HG02981 (cell line): ENCODE results near the gene KRABD2.
"Not testable (repeated sequence)": the region's sequence is repeated elsewhere in the genome, so short reads cannot be mapped to it uniquely, and the experiment has no call there.

Source experiments
- ATAC-seq: cut with Tn5 transposase; IDR thresholded peaks from one replicate; pipeline ENCODE4 v1.9.1; 2021; ENCODE audit warnings: mild to moderate bottlenecking, moderate library complexity; ENCODE audit not compliant: unreplicated experiment

Gene KRABD2

DNA sequence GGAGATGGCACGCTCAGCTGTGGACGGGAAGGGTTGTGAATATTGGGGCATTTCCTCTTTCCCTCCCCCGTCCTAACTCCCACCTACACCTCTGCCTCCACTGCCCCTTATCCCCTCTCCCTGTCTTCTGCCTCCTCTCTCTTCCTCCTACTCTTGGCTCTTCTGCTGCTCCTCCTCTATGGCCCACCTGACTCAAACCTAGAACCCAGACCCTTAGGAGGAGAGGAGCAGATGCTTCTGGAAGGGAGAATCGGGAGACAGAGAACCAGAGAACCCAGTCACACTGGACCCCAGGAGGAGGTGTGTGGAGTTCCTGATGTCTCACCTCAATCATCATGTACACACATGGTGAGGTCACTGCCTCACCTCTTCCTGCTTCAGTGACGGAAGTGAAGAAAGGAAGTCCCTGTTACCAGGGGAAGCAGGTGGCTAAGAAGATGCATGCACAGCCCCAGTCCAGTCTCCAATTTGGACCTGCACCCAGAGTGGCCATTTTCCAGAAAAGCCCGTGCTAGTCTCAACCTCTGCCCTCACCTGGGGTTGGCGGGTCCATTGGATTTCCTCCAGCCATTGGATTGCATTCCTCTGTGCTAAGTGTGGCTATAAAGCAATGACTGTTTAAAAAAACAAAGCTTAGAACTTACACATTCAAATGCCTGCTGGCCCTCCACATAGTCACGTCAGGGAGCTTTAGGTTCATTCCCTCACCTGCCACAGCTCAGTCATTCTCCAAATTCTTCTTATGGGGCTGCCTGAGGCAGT, 17.1 kb upstream of the KRABD2 start:
- ATAC-seq: no peak

GRCh38 chr17:8392674-8393469, 16.4 kb upstream of the KRABD2 start:
- ATAC-seq: no peak

DNA sequence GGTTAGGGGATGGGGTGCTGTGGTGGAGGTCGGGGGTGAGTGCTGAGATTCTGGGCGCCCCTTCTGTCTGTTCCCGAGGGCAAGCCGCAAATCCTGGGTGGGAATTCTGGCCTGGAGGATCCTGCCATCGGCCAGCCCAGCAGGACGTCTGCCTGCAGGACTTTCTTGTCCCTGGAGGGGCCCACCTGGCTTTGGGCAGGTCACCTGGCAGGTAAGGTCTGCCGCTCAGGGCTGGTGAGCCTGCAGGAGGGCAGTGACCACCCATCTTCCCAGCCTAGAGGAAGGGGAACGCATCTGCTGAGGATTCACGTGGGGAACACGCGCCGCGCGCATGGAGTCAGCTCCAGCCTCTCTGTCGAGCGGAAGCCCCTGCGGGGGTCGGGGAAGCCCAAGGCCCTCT, 15.8 kb upstream of the KRABD2 start:
- ATAC-seq: no peak

GRCh38 chr17:8391711-8392110, 15.2 kb upstream of the KRABD2 start:
- ATAC-seq: no peak

DNA sequence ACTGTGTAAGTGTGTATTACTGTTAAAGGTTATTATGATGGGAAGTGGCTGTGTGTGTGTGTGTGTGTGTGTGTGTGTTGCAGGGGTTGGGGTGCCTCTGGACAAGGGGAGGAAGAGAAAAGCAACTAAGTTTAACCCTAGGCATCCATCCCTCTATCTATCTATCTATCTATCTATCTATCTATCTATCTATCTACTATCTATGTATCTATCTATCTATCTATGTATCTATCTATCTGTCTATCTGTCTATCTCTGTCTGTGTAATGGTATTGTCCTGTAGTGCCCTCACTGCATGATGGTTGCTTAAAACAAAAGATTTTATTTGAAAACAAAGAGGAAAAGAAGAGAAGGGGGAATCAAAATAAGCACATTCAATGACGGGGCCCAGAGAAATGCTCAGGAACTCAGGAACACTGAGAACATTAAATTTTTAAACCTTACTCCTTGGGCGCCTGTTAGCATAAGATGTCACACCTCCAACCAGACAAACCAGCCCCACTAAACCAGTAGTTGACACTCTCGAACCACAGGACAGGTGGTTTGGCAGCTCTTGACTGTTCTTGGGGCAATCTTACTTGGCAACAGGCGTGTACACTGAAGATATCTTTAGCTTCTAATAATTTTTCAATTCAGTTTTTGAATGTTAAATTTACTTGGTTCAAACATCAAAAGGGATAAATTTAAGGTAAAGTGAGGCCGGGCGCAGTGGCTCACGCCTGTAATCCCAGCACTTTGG, 11.6 kb upstream of the KRABD2 start:
- ATAC-seq: no peak

GRCh38 chr17:8386841-8387240, 10.3 kb upstream of the KRABD2 start:
- ATAC-seq: no peak

- no peak for ATAC-seq
Observed at GRCh38 chr17:8384801-8385378, 8.4 kb upstream of the KRABD2 start.

- ATAC-seq: peak; percentile 79
Observed at GRCh38 chr17:8383143-8383822, 6.8 kb upstream of the KRABD2 start, which contains the start of gene RPL26. Gene RPL26 (minus strand): TSS chr17:8383193. CDS start chr17:8382310, 883 bp downstream.

GRCh38 chr17:8382880-8383142, 6.3 kb upstream of the KRABD2 start:
- no peak for ATAC-seq

GRCh38 chr17:8382052-8382879, 5.8 kb upstream of the KRABD2 start:
- no peak for ATAC-seq

DNA sequence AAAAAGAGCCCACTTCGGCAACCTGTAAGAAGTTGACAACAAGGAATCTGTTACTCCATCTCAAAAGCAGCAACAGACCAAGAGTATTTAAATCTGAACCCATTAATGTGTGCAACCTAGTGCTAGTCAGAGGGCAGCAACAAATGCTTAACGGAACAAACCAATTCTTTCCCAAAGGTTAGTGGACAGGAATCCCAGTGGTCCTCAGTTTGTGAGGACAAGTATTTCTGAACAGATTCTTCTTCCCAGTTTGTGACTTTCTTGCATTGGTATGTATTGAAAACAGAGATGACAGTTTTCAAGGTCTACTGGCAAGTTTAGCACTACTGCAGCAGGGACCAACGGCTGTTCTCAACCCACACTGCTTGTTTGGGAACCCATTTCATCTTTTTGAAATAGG, 3.5 kb upstream of the KRABD2 start:
- no peak for ATAC-seq

- ATAC-seq: not testable (repeated sequence)
Observed at GRCh38 chr17:8378117-8378516, 1.6 kb upstream of the KRABD2 start.

DNA sequence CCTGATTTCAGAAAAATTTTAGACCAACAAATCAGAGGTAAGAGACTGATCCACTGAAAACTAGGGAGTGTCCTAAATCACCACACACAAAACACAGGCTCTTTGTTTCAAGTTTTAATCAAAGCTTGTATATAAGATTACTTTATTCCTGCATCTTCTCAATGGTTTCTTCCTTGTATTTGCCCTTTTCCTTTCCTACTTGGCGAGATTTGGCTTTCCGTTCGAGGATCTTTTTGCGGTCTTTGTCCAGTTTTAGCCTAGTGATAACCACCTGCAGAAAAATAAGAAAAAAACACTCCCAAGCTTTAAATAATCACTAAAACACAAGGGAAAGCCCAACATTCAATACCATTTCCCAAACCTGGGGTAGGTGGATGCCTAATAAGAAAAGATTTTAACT, 918 bp upstream of the KRABD2 start:
- ATAC-seq: no peak

DNA sequence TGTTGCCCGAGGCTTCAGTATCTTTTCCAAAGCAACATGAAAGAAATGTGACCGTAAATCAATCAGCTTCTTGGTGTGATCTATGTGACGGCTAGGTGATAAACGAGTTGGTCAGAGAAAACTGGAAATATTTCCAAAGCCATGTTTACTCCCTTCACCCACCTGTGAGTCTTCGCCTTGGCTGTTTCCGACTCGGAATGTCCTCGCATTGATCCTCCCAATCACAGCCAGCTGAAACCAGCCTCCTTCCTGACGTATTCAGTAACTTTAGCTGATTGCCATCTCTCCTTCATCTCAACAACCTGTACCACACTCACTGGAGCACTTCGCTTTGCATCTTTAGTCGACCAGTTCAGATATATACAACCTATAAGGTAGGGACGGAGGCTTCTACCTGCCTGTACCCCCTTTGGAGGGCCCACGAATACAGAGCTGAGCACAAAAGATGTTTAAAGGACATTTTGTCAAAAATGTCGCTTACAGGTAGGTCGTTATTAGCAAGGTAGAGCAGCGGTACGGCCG, 705 bp downstream of the KRABD2 start:
- ATAC-seq: no peak

DNA sequence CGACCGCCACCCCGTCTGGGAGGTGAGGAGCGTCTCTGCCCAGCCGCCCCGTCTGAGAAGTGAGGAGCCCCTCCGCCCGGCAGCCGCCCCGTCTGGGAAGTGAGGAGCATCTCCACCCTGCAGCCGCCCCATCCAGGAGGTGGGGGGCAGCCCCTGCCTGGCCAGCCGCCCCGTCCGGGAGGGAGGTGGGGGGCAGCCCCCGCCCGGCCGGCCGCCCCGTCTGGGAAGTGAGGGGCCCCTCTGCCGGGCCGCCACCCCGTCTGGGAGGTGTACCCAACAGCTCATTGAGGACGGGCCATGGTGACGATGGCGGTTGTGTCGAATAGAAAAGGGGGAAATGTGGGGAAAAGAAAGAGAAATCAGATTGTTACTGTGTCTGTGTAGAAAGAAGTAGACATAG, 2.6 kb downstream of the KRABD2 start:
- ATAC-seq: not testable (repeated sequence)

DNA sequence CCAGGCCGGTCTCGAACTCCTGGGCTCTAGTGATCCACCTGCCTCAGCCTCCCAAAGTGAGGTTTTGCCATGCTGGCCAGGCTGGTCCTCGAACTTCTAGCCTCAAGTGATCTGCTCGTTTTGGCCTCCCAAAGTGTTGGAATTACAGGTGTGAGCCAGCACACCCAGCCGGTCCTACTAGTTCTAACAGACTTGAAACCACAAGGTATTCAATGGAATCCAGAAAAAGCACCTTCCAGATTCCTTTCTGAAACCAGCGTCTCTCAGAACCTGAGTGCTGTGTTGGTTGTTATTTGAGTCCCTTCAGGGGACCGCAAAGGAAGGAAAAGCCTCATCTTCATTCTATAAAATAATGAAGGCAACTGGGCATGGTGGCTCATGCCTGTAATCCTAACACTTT, 4.1 kb downstream of the KRABD2 start:
- no peak for ATAC-seq

GRCh38 chr17:8371786-8372185, 4.7 kb downstream of the KRABD2 start:
- no peak for ATAC-seq

- ATAC-seq: no peak
Observed at GRCh38 chr17:8369944-8370343, 6.6 kb downstream of the KRABD2 start.

DNA sequence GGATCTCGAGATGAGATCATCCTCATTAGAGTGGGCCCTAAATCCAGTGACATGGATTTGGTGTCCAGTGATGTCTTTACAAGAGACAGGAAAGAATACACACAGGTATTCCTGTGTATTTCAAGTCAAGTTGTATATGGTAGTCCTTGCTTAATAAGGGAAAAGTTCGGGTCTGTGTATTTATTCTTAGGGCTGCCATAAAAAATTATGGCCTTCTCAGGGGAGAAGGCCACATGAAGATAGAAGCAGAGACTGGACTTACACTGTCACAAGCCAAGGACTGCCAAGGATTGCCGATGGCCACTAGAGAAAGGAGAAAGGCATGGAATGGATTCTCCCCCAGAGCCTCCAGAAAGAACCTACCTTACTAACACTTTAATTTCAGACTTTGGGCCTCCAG, 8.3 kb downstream of the KRABD2 start:
- no peak for ATAC-seq

DNA sequence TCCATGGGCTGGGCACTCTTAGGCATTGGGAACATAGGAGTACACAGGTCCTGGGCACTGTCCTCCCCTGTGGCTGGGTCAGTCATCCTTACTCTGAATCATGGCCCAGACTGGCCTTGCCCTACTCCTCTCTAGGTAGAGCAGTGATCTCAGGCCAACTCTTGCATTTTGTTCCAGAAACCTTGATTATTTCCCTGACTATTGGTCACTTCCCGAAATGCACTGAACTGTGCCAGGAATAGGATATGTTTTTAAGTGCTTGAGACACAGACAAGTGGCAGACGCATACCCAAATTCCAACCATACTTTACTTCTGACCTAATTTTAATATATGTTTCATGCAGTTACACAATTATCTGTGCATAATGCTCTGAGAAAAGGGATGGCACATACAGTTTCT, 10.3 kb downstream of the KRABD2 start:
- no peak for ATAC-seq
